H1 (cell line): ENCODE data around the gene CPXM2. TPM values are rescaled to one million over a fixed set of nuclear protein-coding genes. Genes with fewer than 3 reads are reported as not detected.

Experiments
- CTCF ChIA-PET: fragments of 300-600 bp; sonication (Branson Sonifier 250); formaldehyde crosslinking; loops from one replicate; lab custom pipeline; 2021; ENCODE audit not compliant: partially characterized antibody; lab: Charles Lee
- POLR2A ChIA-PET: fragments of 300-600 bp; sonication (Branson Sonifier 250); formaldehyde crosslinking; loops from one replicate; lab custom pipeline; 2021; ENCODE audit warnings: inconsistent platforms; ENCODE audit not compliant: partially characterized antibody; lab: Charles Lee
- DNase-seq, 2 experiments: peaks; one replicate each; pipeline versions ENCODE4 v3.0.0 to v3.0.0-alpha.2; 2010 to 2022; ENCODE audit warnings: low spot score in 2 of 2, low read depth in 1 of 2, mixed read lengths in 1 of 2
- FAIRE-seq: peaks from 2 replicates; lab custom pipeline; 2011; peaks lifted over from hg19 to GRCh38; lab: Jason Lieb, UNC
- H2AFZ ChIP-seq: 2 replicates; pipeline ENCODE4 v1.8.1; 2012; ENCODE audit warnings: low read length, inconsistent platforms
- H2AK5ac ChIP-seq: 2 replicates; pipeline ENCODE4 v1.6.1; 2013; ENCODE audit warnings: low read depth, low read length
- H2BK120ac ChIP-seq: replicated peaks from 2 replicates; pipeline ENCODE3; 2013; ENCODE audit warnings: low read depth, low read length, inconsistent platforms
- H2BK12ac ChIP-seq: 2 replicates; pipeline ENCODE4 v1.6.1; 2013; ENCODE audit warnings: low read depth, low read length
- H2BK15ac ChIP-seq: 2 replicates; pipeline ENCODE4 v1.6.1; 2013; ENCODE audit warnings: low read length
- H2BK20ac ChIP-seq: 2 replicates; pipeline ENCODE4 v1.6.1; 2013; ENCODE audit warnings: low read length
- H2BK5ac ChIP-seq: 2 replicates; pipeline ENCODE4 v1.6.1; 2013; ENCODE audit warnings: low read depth, low read length
- H3K14ac ChIP-seq: 2 replicates; pipeline ENCODE4 v1.6.1; 2013; ENCODE audit warnings: inconsistent platforms; ENCODE audit not compliant: insufficient read length
- H3K18ac ChIP-seq: 2 replicates; pipeline ENCODE4 v1.6.1; 2013; ENCODE audit warnings: low read length; ENCODE audit errors: extremely low read depth
- H3K23ac ChIP-seq: 2 replicates; pipeline ENCODE4 v1.6.1; 2013; ENCODE audit warnings: inconsistent platforms; ENCODE audit not compliant: insufficient read length
- H3K23me2 ChIP-seq: 2 replicates; pipeline ENCODE4 v1.6.1; 2013; ENCODE audit warnings: low read depth, low read length
- H3K27ac ChIP-seq: 2 replicates; pipeline ENCODE4 v1.6.1; 2011; ENCODE audit warnings: low read depth, low read length, inconsistent platforms
- H3K27me3 ChIP-seq, 4 experiments: replicated peaks in 1 of 4; 1 replicate in 1 of 4; 2 replicates in 3 of 4; pipeline versions ENCODE4 v1.6.1 to v1.8.1; 2011 to 2013; ENCODE audit warnings: low read length in 3 of 4, mild to moderate bottlenecking in 3 of 4, inconsistent platforms in 2 of 4, mixed read lengths in 2 of 4, moderate library complexity in 1 of 4; ENCODE audit not compliant: control insufficient read depth in 3 of 4, insufficient read depth in 3 of 4; ENCODE audit errors: extremely low read depth in 1 of 4
- H3K36me3 ChIP-seq, 4 experiments: 2 replicates each; pipeline versions ENCODE4 v1.6.1 to v1.8.1; 2011 to 2013; ENCODE audit warnings: mild to moderate bottlenecking in 4 of 4, low read length in 3 of 4, moderate library complexity in 2 of 4, control low read depth in 1 of 4, inconsistent platforms in 1 of 4; ENCODE audit not compliant: insufficient read depth in 4 of 4, control insufficient read depth in 2 of 4
- H3K4ac ChIP-seq: replicated peaks from 2 replicates; pipeline ENCODE3; 2013; ENCODE audit warnings: low read length, low read depth, mixed read lengths, inconsistent platforms; ENCODE audit not compliant: insufficient read length
- H3K4me1 ChIP-seq, 4 experiments: replicated peaks in 1 of 4; 1 replicate in 1 of 4; 2 replicates in 3 of 4; pipeline versions ENCODE4 v1.6.1 to v1.8.1; 2011 to 2013; ENCODE audit warnings: low read length in 3 of 4, inconsistent platforms in 2 of 4, mixed read lengths in 1 of 4; ENCODE audit not compliant: insufficient read depth in 4 of 4, control insufficient read depth in 3 of 4
- H3K4me2 ChIP-seq, 2 experiments: 2 replicates each; pipeline versions ENCODE4 v1.6.1 to v1.8.1; 2011 to 2013; ENCODE audit warnings: low read depth in 2 of 2, low read length in 2 of 2, control low read depth in 1 of 2, inconsistent platforms in 1 of 2, mild to moderate bottlenecking in 1 of 2; ENCODE audit not compliant: insufficient read depth in 1 of 2
- H3K4me3 ChIP-seq, 4 experiments: fragments of 200-600, 300-600 bp in 1 of 4; sonication (generic), shearing (Covaris generic), sonication (Bioruptor Twin) in 1 of 4; 2 replicates each; pipeline versions ENCODE4 v1.5.1 to v1.8.1; 2011 to 2016; ENCODE audit warnings: low read length in 4 of 4, low read depth in 3 of 4, control low read depth in 2 of 4, inconsistent platforms in 2 of 4, mild to moderate bottlenecking in 2 of 4, mixed read lengths in 1 of 4, moderate library complexity in 1 of 4; ENCODE audit not compliant: insufficient read depth in 2 of 4; ENCODE audit errors: extremely low read depth in 1 of 4
- H3K56ac ChIP-seq: replicated peaks from 2 replicates; pipeline ENCODE3; 2013; ENCODE audit warnings: low read depth, mild to moderate bottlenecking, mixed read lengths, low read length, inconsistent platforms; ENCODE audit not compliant: insufficient read length
- H3K79me1 ChIP-seq: 2 replicates; pipeline ENCODE4 v1.6.1; 2013; ENCODE audit warnings: low read depth, low read length, control low read depth
- H3K79me2 ChIP-seq, 2 experiments: 2 replicates each; pipeline versions ENCODE4 v1.6.1 to v1.8.1; 2012 to 2013; ENCODE audit warnings: low read length in 2 of 2, mild to moderate bottlenecking in 2 of 2, inconsistent platforms in 1 of 2; ENCODE audit not compliant: insufficient read depth in 2 of 2, control insufficient read depth in 1 of 2
- H3K9ac ChIP-seq, 4 experiments: replicated peaks in 1 of 4; 1 replicate in 1 of 4; 2 replicates in 3 of 4; pipeline versions ENCODE4 v1.6.1 to v1.8.1; 2011 to 2013; ENCODE audit warnings: low read depth in 3 of 4, low read length in 3 of 4, control low read depth in 2 of 4, mild to moderate bottlenecking in 2 of 4, moderate library complexity in 2 of 4, inconsistent platforms in 1 of 4; ENCODE audit errors: extremely low read depth in 1 of 4
- H3K9me3 ChIP-seq, 2 experiments: 2 replicates each; pipeline versions ENCODE4 v1.6.1 to v1.8.1; 2012 to 2013; ENCODE audit warnings: mild to moderate bottlenecking in 2 of 2, moderate library complexity in 2 of 2, control low read depth in 1 of 2, inconsistent platforms in 1 of 2, low read depth in 1 of 2, low read length in 1 of 2, mixed read lengths in 1 of 2; ENCODE audit not compliant: insufficient read depth in 2 of 2
- H4K20me1 ChIP-seq, 2 experiments: replicated peaks in 1 of 2; 2 replicates each; pipeline versions ENCODE3 to v1.8.1; 2011 to 2013; ENCODE audit warnings: inconsistent platforms in 2 of 2, low read length in 2 of 2, mild to moderate bottlenecking in 1 of 2; ENCODE audit not compliant: insufficient read depth in 2 of 2, control insufficient read depth in 1 of 2
- H4K5ac ChIP-seq: 2 replicates; pipeline ENCODE4 v1.6.1; 2013; ENCODE audit warnings: low read length, low read depth, mixed read lengths, inconsistent platforms; ENCODE audit not compliant: insufficient read length
- H4K8ac ChIP-seq: 2 replicates; pipeline ENCODE4 v1.8.0; 2013; ENCODE audit warnings: mild to moderate bottlenecking, moderate library complexity, low read length, inconsistent platforms; ENCODE audit not compliant: insufficient read depth; ENCODE audit errors: extremely low read depth
- H4K91ac ChIP-seq: replicated peaks from 2 replicates; pipeline ENCODE3; 2013; ENCODE audit warnings: low read length, mixed read lengths, inconsistent platforms; ENCODE audit not compliant: insufficient read length
- ASH2L ChIP-seq: fragments of 200-600, 300-600 bp; sonication (generic); IDR thresholded peaks from one replicate; pipeline ENCODE4 v1.7.1; 2017; ENCODE audit warnings: low read length
- CBX5 ChIP-seq: fragments of 300-800, 300-1000 bp; sonication (generic); IDR thresholded peaks from 2 replicates; pipeline ENCODE4 v1.7.1; 2016; ENCODE audit warnings: antibody characterized with exemption, low read length, low read depth
- CEBPB ChIP-seq: IDR thresholded peaks from 2 replicates; pipeline ENCODE4 v1.6.1; 2012; ENCODE audit warnings: low read depth, low read length
- CHD1 ChIP-seq: IDR thresholded peaks from 2 replicates; pipeline ENCODE4 v1.6.1; 2012; ENCODE audit warnings: low read depth, low read length, improper control_type of control experiment
- CREB1 ChIP-seq: IDR thresholded peaks from 2 replicates; pipeline ENCODE4 v1.6.1; 2012; ENCODE audit warnings: inconsistent platforms
- FOSL1 ChIP-seq: IDR thresholded peaks from 2 replicates; pipeline ENCODE4 v1.6.1; 2011; ENCODE audit warnings: mild to moderate bottlenecking, low read depth, low read length, moderate library complexity; ENCODE audit not compliant: insufficient read depth
- HDAC6 ChIP-seq: IDR thresholded peaks from one replicate; pipeline ENCODE4 v1.7.1; 2012; ENCODE audit warnings: low read depth, mild to moderate bottlenecking, inconsistent platforms, low read length, moderate library complexity
- NRF1 ChIP-seq: IDR thresholded peaks from 2 replicates; pipeline ENCODE4 v1.6.1; 2011; ENCODE audit warnings: mild to moderate bottlenecking, low read depth, low read length, improper control_type of control experiment
- POLR2A ChIP-seq, 2 experiments: IDR thresholded peaks; 1 replicate in 1 of 2; 2 replicates in 1 of 2; pipeline ENCODE4 v1.6.1; 2011; ENCODE audit warnings: low read depth in 2 of 2, low read length in 2 of 2, mild to moderate bottlenecking in 2 of 2; ENCODE audit errors: control extremely low read depth in 1 of 2
- TCF12 ChIP-seq: IDR thresholded peaks from 2 replicates; pipeline ENCODE4 v1.6.1; 2011; ENCODE audit warnings: low read depth, mild to moderate bottlenecking, low read length
- YY1 ChIP-seq: IDR thresholded peaks from 2 replicates; pipeline ENCODE4 v1.6.1; 2011; ENCODE audit warnings: low read depth, mild to moderate bottlenecking, low read length
- ZNF274 ChIP-seq: IDR thresholded peaks from 2 replicates; pipeline ENCODE4 v1.7.0; 2012; ENCODE audit warnings: low read length, borderline replicate concordance; ENCODE audit errors: extremely low read depth
- WGBS, 2 experiments: shearing (Covaris generic) in 1 of 2; methylation state at CpG; one replicate each; pipeline versions ENCODE4 v1.1.6 to v1.1.7; 2013 to 2015; ENCODE audit warnings: low lambda C conversion rate in 2 of 2, mixed read lengths in 2 of 2, inconsistent platforms in 1 of 2, low coverage in 1 of 2, missing lambda C conversion rate in 1 of 2; ENCODE audit not compliant: insufficient replicate concordance in 2 of 2, insufficient coverage in 1 of 2, insufficient read length in 1 of 2; ENCODE audit errors: extremely low coverage in 1 of 2, missing lambda C conversion rate in 1 of 2; 5-methylcytosine and 5-hydroxymethylcytosine counted together
- polyA plus RNA-seq, 7 experiments: library from polyadenylated mRNA; depleted of rRNA in 3 of 7; stranded (reverse) in 5 of 7; unstranded in 2 of 7; fragments of >200 nt in 5 of 7; fragments of 200-250 nt in 2 of 7; gene quantifications; 1 replicate in 5 of 7; 2 replicates in 1 of 7; 4 replicates in 1 of 7; pipeline versions ENCODE4 v1.2.1 to v1.2.3, GENCODE V29; 2011 to 2013; ENCODE audit warnings: missing spikeins in 2 of 7, mixed read lengths in 2 of 7
- total RNA-seq: library from RNA; stranded (reverse); fragmentation: NEBNext Ultra II Directional; extraction: Animal tissue kit (Norgen Biotek cat#: 25700); gene quantifications from 2 replicates; pipeline ENCODE4 v1.2.1, GENCODE V29; 2021
- TF ChIP-seq, protein P1 (sequence below): IDR thresholded peaks from 2 replicates; pipeline ENCODE4 v1.6.1; 2012; ENCODE audit warnings: inconsistent platforms
- TF ChIP-seq, protein P2 (sequence below): IDR thresholded peaks from 2 replicates; pipeline ENCODE4 v1.6.1; 2011; ENCODE audit warnings: low read depth, mild to moderate bottlenecking, low read length; ENCODE audit not compliant: insufficient read depth

The CPXM2 gene
- total and polyA plus RNA-seq, 2 of the 8 experiments (the other 6 are each of a cell fraction or from before 2014, with no cell fraction given), result 2.4 to 2.9 TPM

GRCh38 chr10:123754123-123754522 lies 137.5 kb downstream of the CPXM2 start:
- 91% methylated on average over 4 of the region's 4 CpGs; no CpG with 5 or more reads in 1 of the 2 experiments for WGBS, 2 experiments
- no peak for TF ChIP-seq CBX5
- TF ChIP-seq TCF12, result no peak
- no peak for TF ChIP-seq HDAC6
- TF ChIP-seq POLR2A (IDR thresholded peaks at IDR 0.05; ENCODE audit: control extremely low read depth in 1 of 2, low read depth in 2 of 2, low read length in 2 of 2), result no peak
- TF ChIP-seq, protein P1, sequence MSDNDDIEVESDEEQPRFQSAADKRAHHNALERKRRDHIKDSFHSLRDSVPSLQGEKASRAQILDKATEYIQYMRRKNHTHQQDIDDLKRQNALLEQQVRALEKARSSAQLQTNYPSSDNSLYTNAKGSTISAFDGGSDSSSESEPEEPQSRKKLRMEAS, result no peak
- no peak for TF ChIP-seq CEBPB
- no peak for TF ChIP-seq ASH2L
- TF ChIP-seq YY1, result no peak
- no peak for TF ChIP-seq CHD1
- TF ChIP-seq CREB1, result no peak
- TF ChIP-seq, protein P2, sequence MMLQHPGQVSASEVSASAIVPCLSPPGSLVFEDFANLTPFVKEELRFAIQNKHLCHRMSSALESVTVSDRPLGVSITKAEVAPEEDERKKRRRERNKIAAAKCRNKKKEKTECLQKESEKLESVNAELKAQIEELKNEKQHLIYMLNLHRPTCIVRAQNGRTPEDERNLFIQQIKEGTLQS, result no peak
- no peak for TF ChIP-seq ZNF274
- TF ChIP-seq NRF1, result no peak
- TF ChIP-seq FOSL1, result no peak

More at GRCh38 chr10:123754123-123754522, 137.5 kb downstream of the CPXM2 start:
- Histone ChIP-seq H2BK20ac (peak overlapping the region; percentile 26; the same call in 1 of the 2 replicates), H3K4me1 (peaks cover 1 to 22% (median 9%) of the 10 kb centered on the region in 4 experiments; a peak in 5 of 7 replicates), H3K4me2 (no peak overlapping the region), H3K18ac (peak overlapping the region; percentile 44; the same call in 1 of the 2 replicates), H4K20me1 (no peaks in the 10 kb centered on the region), H3K36me3 (peaks cover 0 to 5% (median 0%) of the 10 kb centered on the region in 4 experiments; a peak in 2 of 8 replicates), H3K4me3 (no peak overlapping the region), H3K56ac (no peak overlapping the region), H4K8ac (no peak overlapping the region), H3K9ac (no peak overlapping the region), H3K9me3 (peaks cover 6 to 11% of the 10 kb centered on the region in 2 experiments), H2BK5ac (peak overlapping the region; percentile 54; the same call in 1 of the 2 replicates), H3K23me2 (no peaks in the 10 kb centered on the region), H3K27ac (no peak overlapping the region), H4K91ac (peak overlapping the region; percentile 87), H4K5ac (no peak overlapping the region), H3K23ac (no peak overlapping the region), H2AK5ac (no peak overlapping the region; the same call in 1 of the 2 replicates), H3K14ac (no peak overlapping the region), H3K79me2 (no peaks in the 10 kb centered on the region), H2BK15ac (no peak overlapping the region), H2AFZ (no peak overlapping the region), H3K27me3 (no peaks in the 10 kb centered on the region), H3K4ac (no peak overlapping the region), H2BK12ac (peak overlapping the region; percentile 30; the same call in 1 of the 2 replicates), H3K79me1 (no peaks in the 10 kb centered on the region), H2BK120ac (no peak overlapping the region)
- POLR2A ChIA-PET, result interaction anchor here (1.4 kb wide), 1 partner anchor 14 kb away, joined by 3 read pairs; no protein-coding TSS in a partner anchor
- FAIRE-seq (no peak), DNase-seq (no peak)
- CTCF ChIA-PET, result interaction anchor here (0.7 to 1.1 kb wide), 5 partner anchors 9 to 211 kb away, joined by 3 read pairs; no protein-coding TSS in a partner anchor
